Neural progenitor cell (in vitro differentiated cells): ENCODE measurements around the gene DNAAF2.

Experiments
- EZH2 ChIP-seq: fragments of 200-600 bp; sonication (generic); IDR thresholded peaks from 2 replicates; pipeline ENCODE4 v1.6.1; 2017; ENCODE audit warnings: antibody characterized with exemption, mild to moderate bottlenecking, moderate library complexity
- TF ChIP-seq, protein P1 (sequence below): fragments of 200-600 bp; sonication (generic); IDR thresholded peaks from 2 replicates; pipeline ENCODE4 v1.5.1; 2017; ENCODE audit warnings: antibody characterized with exemption, mild to moderate bottlenecking

DNA sequence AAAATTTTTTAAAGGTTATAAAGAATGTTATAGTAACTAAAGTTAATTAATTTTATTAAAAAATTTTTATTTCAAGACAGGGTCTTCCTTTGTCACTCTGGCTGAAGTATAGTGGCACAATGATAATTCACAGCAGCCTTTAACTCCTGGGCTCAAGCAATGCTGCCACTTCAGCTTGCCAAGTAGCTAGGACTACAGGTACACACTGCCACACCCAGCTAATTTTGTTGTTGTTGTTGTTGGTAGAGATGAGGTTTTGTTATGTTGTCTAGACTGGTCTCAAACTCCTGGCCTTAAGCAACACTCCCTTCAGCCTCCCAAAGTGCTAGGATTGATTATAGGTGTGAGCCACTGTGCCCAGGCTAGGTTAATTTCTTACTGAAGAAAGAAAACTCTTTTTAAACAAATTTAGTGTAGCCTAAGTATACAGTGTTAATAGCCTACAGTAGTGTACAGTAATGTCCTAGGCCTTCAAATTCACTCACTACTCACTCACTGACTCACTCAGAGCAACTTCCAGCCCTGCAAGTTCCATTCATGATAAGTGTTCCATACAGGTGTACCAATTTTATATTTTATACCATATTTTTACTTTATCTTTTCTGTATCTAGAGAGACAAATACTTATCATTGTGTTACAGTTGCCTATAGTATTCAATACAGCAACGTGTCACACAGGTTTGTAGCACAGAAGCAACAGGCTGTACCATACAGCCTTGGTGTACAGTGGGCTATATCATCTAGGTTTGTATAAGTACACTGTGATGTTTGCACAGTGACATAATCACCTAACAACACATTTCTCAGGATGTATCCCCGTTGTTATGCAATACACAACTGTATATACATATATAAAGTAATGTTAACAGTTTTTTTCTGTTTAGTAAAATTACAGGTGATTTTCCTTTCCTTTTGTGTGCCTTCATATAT is 24.7 kb upstream of the DNAAF2 start:
- no peak for TF ChIP-seq EZH2
- TF ChIP-seq, protein P1, sequence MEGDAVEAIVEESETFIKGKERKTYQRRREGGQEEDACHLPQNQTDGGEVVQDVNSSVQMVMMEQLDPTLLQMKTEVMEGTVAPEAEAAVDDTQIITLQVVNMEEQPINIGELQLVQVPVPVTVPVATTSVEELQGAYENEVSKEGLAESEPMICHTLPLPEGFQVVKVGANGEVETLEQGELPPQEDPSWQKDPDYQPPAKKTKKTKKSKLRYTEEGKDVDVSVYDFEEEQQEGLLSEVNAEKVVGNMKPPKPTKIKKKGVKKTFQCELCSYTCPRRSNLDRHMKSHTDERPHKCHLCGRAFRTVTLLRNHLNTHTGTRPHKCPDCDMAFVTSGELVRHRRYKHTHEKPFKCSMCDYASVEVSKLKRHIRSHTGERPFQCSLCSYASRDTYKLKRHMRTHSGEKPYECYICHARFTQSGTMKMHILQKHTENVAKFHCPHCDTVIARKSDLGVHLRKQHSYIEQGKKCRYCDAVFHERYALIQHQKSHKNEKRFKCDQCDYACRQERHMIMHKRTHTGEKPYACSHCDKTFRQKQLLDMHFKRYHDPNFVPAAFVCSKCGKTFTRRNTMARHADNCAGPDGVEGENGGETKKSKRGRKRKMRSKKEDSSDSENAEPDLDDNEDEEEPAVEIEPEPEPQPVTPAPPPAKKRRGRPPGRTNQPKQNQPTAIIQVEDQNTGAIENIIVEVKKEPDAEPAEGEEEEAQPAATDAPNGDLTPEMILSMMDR, result no peak
